IMR-90 (cell line): ENCODE measurements around the gene CCDC88C. TPM values are rescaled to one million over a fixed set of nuclear protein-coding genes. Genes with fewer than 3 reads are reported as not detected.

Experiments
- ATAC-seq: fragments of 200-7000 bp; cut with Tn5 transposase; 2 replicates; pipeline ENCODE4 v1.9.1; 2020; ENCODE audit warnings: low read depth, mild to moderate bottlenecking, moderate library complexity
- BruUV-seq: library from RNA; stranded (reverse); fragments of 400-500 nt; replicated peaks from 2 replicates; lab custom pipeline; 2021; lab: Mats Ljungman, UMichigan
- CTCF ChIA-PET: fragments of 300-600 bp; formaldehyde crosslinking; extraction: SDS; loops from one replicate; lab custom pipeline; 2021; ENCODE audit warnings: antibody characterized with exemption; lab: Yijun Ruan, JAX
- POLR2A ChIA-PET: fragments of 300-600 bp; sonication (Branson Sonifier 250); formaldehyde crosslinking; loops from one replicate; lab custom pipeline; 2022; ENCODE audit warnings: antibody characterized with exemption; ENCODE audit not compliant: unreplicated experiment; lab: Charles Lee
- DNase-seq: peaks from one replicate; pipeline ENCODE4 v3.0.0; 2013
- H2AFZ ChIP-seq: replicated peaks from 2 replicates; pipeline ENCODE3; 2013; ENCODE audit warnings: low read length, mild to moderate bottlenecking; ENCODE audit not compliant: poor library complexity
- H2AK5ac ChIP-seq: 2 replicates; pipeline ENCODE4 v1.6.1; 2013; ENCODE audit warnings: low read depth, low read length, inconsistent platforms
- H2AK9ac ChIP-seq: replicated peaks from 2 replicates; pipeline ENCODE3; 2013; ENCODE audit warnings: mild to moderate bottlenecking, low read depth, low read length, moderate library complexity; ENCODE audit not compliant: poor library complexity
- H2BK120ac ChIP-seq: 2 replicates; pipeline ENCODE4 v1.6.1; 2013; ENCODE audit warnings: low read depth, low read length, inconsistent platforms
- H2BK15ac ChIP-seq: 3 replicates; pipeline ENCODE4 v1.6.1; 2013; ENCODE audit warnings: low read depth, low read length, inconsistent platforms
- H2BK20ac ChIP-seq: 2 replicates; pipeline ENCODE4 v1.6.1; 2013; ENCODE audit warnings: low read depth, mild to moderate bottlenecking, inconsistent platforms, low read length, moderate library complexity
- H2BK5ac ChIP-seq: 2 replicates; pipeline ENCODE4 v1.6.1; 2013; ENCODE audit warnings: mild to moderate bottlenecking, low read depth, low read length, inconsistent platforms; ENCODE audit not compliant: poor library complexity, severe bottlenecking
- H3K14ac ChIP-seq: replicated peaks from 2 replicates; pipeline ENCODE4 v1.6.1; 2013; ENCODE audit warnings: low read depth, low read length, inconsistent platforms
- H3K18ac ChIP-seq: 2 replicates; pipeline ENCODE4 v1.6.1; 2013; ENCODE audit warnings: low read depth, low read length, control low read depth
- H3K23ac ChIP-seq: 2 replicates; pipeline ENCODE4 v1.6.1; 2013; ENCODE audit warnings: low read depth, low read length, inconsistent platforms
- H3K27ac ChIP-seq: 2 replicates; pipeline ENCODE4 v1.5.1; 2013; ENCODE audit warnings: mild to moderate bottlenecking, control low read depth, low read length; ENCODE audit not compliant: insufficient read depth
- H3K27me3 ChIP-seq: 2 replicates; pipeline ENCODE4 v1.6.1; 2013; ENCODE audit warnings: low read length; ENCODE audit not compliant: control insufficient read depth, insufficient read depth
- H3K36me3 ChIP-seq: 2 replicates; pipeline ENCODE4 v1.6.1; 2013; ENCODE audit warnings: low read length, mixed read lengths; ENCODE audit not compliant: control insufficient read depth, insufficient read depth
- H3K4ac ChIP-seq: 2 replicates; pipeline ENCODE4 v1.6.1; 2013; ENCODE audit warnings: low read depth, low read length, inconsistent platforms
- H3K4me1 ChIP-seq: 2 replicates; pipeline ENCODE4 v1.6.1; 2013; ENCODE audit warnings: low read length, mixed read lengths; ENCODE audit not compliant: control insufficient read depth, insufficient read depth
- H3K4me2 ChIP-seq: 2 replicates; pipeline ENCODE4 v1.6.1; 2013; ENCODE audit warnings: low read depth, mild to moderate bottlenecking, control low read depth, low read length, moderate library complexity
- H3K4me3 ChIP-seq: 2 replicates; pipeline ENCODE4 v1.5.1; 2013; ENCODE audit warnings: low read depth, mild to moderate bottlenecking, control low read depth, low read length, moderate library complexity; ENCODE audit not compliant: insufficient read depth
- H3K56ac ChIP-seq: 2 replicates; pipeline ENCODE4 v1.6.1; 2013; ENCODE audit warnings: low read length, inconsistent platforms; ENCODE audit not compliant: insufficient read depth; ENCODE audit errors: extremely low read depth
- H3K79me1 ChIP-seq, 2 experiments: 2 replicates each; pipeline ENCODE4 v1.6.1; 2013; ENCODE audit warnings: low read length in 2 of 2, inconsistent platforms in 1 of 2, low read depth in 1 of 2
- H3K9ac ChIP-seq: 2 replicates; pipeline ENCODE4 v1.6.1; 2013; ENCODE audit warnings: low read depth, low read length, control low read depth
- H3K9me1 ChIP-seq: 2 replicates; pipeline ENCODE4 v1.6.1; 2013; ENCODE audit warnings: low read length, inconsistent platforms; ENCODE audit not compliant: insufficient read depth
- H3K9me3 ChIP-seq: 2 replicates; pipeline ENCODE4 v1.6.1; 2013; ENCODE audit warnings: low read length; ENCODE audit not compliant: control insufficient read depth, insufficient read depth
- H4K20me1 ChIP-seq: 2 replicates; pipeline ENCODE4 v1.6.1; 2013; ENCODE audit warnings: low read length, inconsistent platforms; ENCODE audit not compliant: insufficient read depth
- H4K5ac ChIP-seq: 2 replicates; pipeline ENCODE4 v1.6.1; 2013; ENCODE audit warnings: mild to moderate bottlenecking, low read depth, low read length, control low read depth
- H4K8ac ChIP-seq, 2 experiments: 2 replicates each; pipeline ENCODE4 v1.6.1; 2013; ENCODE audit warnings: low read depth in 2 of 2, low read length in 2 of 2, control low read depth in 1 of 2, inconsistent platforms in 1 of 2
- H4K91ac ChIP-seq: 2 replicates; pipeline ENCODE4 v1.6.1; 2013; ENCODE audit warnings: low read depth, low read length, inconsistent platforms; ENCODE audit not compliant: insufficient read depth
- CEBPB ChIP-seq: IDR thresholded peaks from 2 replicates; pipeline ENCODE4 v1.6.1; 2012; ENCODE audit warnings: low read depth, low read length, improper control_type of control experiment
- CHD1 ChIP-seq: IDR thresholded peaks from 2 replicates; pipeline ENCODE4 v1.6.1; 2012; ENCODE audit warnings: low read depth, low read length, improper control_type of control experiment
- FOS ChIP-seq: fragments of 150-350 bp; IDR thresholded peaks from 2 replicates; pipeline ENCODE4 v1.6.1; 2016; ENCODE audit warnings: low read depth, low read length
- MAFK ChIP-seq: IDR thresholded peaks from 2 replicates; pipeline ENCODE4 v1.6.1; 2012; ENCODE audit warnings: low read depth, low read length, improper control_type of control experiment
- MAZ ChIP-seq: IDR thresholded peaks from 2 replicates; pipeline ENCODE4 v1.6.1; 2012; ENCODE audit warnings: low read depth, mild to moderate bottlenecking, low read length, improper control_type of control experiment, moderate library complexity, borderline replicate concordance
- POLR2A ChIP-seq: IDR thresholded peaks from 2 replicates; pipeline ENCODE4 v1.6.1; 2012; ENCODE audit warnings: mild to moderate bottlenecking, low read depth, low read length
- RCOR1 ChIP-seq: IDR thresholded peaks from 2 replicates; pipeline ENCODE4 v1.6.1; 2012; ENCODE audit warnings: mild to moderate bottlenecking, low read length, improper control_type of control experiment; ENCODE audit not compliant: insufficient replicate concordance
- USF2 ChIP-seq: fragments of 150-350 bp; IDR thresholded peaks from 2 replicates; pipeline ENCODE4 v1.6.1; 2017; ENCODE audit warnings: mild to moderate bottlenecking, antibody characterized with exemption, low read length, low read depth
- WGBS, 2 experiments: methylation state at CpG; one replicate each; pipeline versions ENCODE4 v1.1.5 to v1.1.7; 2013; ENCODE audit warnings: missing lambda C conversion rate in 2 of 2; ENCODE audit not compliant: insufficient read length in 1 of 2; ENCODE audit errors: extremely low coverage in 2 of 2; 5-methylcytosine and 5-hydroxymethylcytosine counted together
- dilution Hi-C: fragments of 300-500 bp; cut with HindIII; formaldehyde crosslinking; loops from one replicate; pipeline ENCODE4 v1.14.3; 2018; ENCODE audit warnings: low sequenced_read_pairs; ENCODE audit not compliant: unreplicated experiment
- in situ Hi-C: fragments of 300-500 bp; cut with MboI; formaldehyde crosslinking; loops from 3 replicates; pipeline ENCODE4 v1.14.3; 2019; ENCODE audit warnings: low sequenced_read_pairs, inconsistent platforms, mixed read lengths
- intact Hi-C: fragments of 100-400 bp; cut with micrococcal nuclease; formaldehyde crosslinking; loops from 2 replicates; pipeline ENCODE4 v1.10.0; 2022
- polyA plus RNA-seq, 3 experiments: library from polyadenylated mRNA; depleted of rRNA; stranded (reverse); fragments of >200 nt; gene quantifications; 2 replicates each; pipeline ENCODE4 v1.2.3, GENCODE V29; 2012; ENCODE audit warnings: low replicate concordance in 1 of 3
- total RNA-seq: library from RNA; depleted of rRNA; stranded (reverse); fragments of >200 nt; gene quantifications from 2 replicates; pipeline ENCODE4 v1.2.3, GENCODE V29; 2012
- TF ChIP-seq, protein P1 (sequence below): fragments of 150-350 bp; IDR thresholded peaks from 2 replicates; pipeline ENCODE4 v1.6.1; 2016; ENCODE audit warnings: low read depth, mild to moderate bottlenecking, low read length, moderate library complexity, borderline replicate concordance
- TF ChIP-seq, protein P2 (sequence below): conservative IDR thresholded peaks from 2 replicates; pipeline ENCODE4 v1.5.1; 2012; ENCODE audit warnings: mild to moderate bottlenecking, low read depth, low read length, improper control_type of control experiment

CCDC88C gene
- total and polyA plus RNA-seq, 2 of the 4 experiments (the other 2 are of a cell fraction): 0.17 to 0.18 TPM

DNA sequence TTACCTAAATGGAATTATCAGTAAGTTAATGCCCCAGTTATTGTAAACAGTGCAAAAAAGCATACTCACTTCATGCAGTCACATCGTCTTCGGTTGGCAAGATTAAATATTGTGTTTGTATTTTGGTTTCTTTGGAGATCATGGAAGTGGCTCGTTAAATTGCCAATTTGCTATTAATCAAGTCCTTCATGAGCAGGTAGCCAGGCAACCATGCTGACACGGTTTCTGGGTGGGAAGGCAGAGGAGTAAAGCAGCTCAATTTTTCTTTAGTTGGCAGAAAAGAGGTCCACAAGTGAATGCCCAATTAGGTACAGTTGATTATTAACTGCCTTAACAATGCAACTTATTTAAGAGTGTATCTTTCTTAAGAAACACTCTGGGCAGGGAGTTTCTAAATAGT lies 48.6 kb upstream of the CCDC88C start:
- Histone ChIP-seq H3K79me1 (peaks cover 13 to 15% of the 10 kb centered on the region in 2 experiments; a peak in 3 of 4 replicates), H2BK120ac (no peak overlapping the region), H2BK20ac (no peak overlapping the region), H3K27me3 (no peaks in the 10 kb centered on the region), H4K91ac (no peak overlapping the region), H3K9me1 (no peaks in the 10 kb centered on the region), H2AFZ (no peak overlapping the region), H3K4me3 (no peak overlapping the region), H3K9ac (no peak overlapping the region), H3K56ac (no peak overlapping the region), H4K5ac (no peak overlapping the region), H3K9me3 (no peaks in the 10 kb centered on the region), H3K27ac (no peak overlapping the region), H4K20me1 (no peaks in the 10 kb centered on the region; the same call in 1 of the 2 replicates), H2AK5ac (no peak overlapping the region), H2BK15ac (no peak overlapping the region), H3K18ac (no peak overlapping the region), H3K23ac (no peak overlapping the region), H2AK9ac (no peak overlapping the region), H3K4me2 (no peak overlapping the region), H3K14ac (no peak overlapping the region), H3K4ac (no peak overlapping the region), H3K4me1 (peaks cover 2% of the 10 kb centered on the region; the same call in 1 of the 2 replicates), H4K8ac (no peak overlapping the region), H3K36me3 (peaks cover 34% of the 10 kb centered on the region), H2BK5ac (no peak overlapping the region)
- CTCF ChIA-PET: no interaction called here
- no TSS peak for BruUV-seq
- no peak for TF ChIP-seq USF2
- no peak for TF ChIP-seq MAZ
- TF ChIP-seq, protein P1, sequence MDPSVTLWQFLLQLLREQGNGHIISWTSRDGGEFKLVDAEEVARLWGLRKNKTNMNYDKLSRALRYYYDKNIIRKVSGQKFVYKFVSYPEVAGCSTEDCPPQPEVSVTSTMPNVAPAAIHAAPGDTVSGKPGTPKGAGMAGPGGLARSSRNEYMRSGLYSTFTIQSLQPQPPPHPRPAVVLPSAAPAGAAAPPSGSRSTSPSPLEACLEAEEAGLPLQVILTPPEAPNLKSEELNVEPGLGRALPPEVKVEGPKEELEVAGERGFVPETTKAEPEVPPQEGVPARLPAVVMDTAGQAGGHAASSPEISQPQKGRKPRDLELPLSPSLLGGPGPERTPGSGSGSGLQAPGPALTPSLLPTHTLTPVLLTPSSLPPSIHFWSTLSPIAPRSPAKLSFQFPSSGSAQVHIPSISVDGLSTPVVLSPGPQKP: no peak
- no peak for TF ChIP-seq MAFK
- TF ChIP-seq RCOR1: no peak
- no peak for TF ChIP-seq CHD1
- TF ChIP-seq CEBPB: no peak
- TF ChIP-seq, protein P2, sequence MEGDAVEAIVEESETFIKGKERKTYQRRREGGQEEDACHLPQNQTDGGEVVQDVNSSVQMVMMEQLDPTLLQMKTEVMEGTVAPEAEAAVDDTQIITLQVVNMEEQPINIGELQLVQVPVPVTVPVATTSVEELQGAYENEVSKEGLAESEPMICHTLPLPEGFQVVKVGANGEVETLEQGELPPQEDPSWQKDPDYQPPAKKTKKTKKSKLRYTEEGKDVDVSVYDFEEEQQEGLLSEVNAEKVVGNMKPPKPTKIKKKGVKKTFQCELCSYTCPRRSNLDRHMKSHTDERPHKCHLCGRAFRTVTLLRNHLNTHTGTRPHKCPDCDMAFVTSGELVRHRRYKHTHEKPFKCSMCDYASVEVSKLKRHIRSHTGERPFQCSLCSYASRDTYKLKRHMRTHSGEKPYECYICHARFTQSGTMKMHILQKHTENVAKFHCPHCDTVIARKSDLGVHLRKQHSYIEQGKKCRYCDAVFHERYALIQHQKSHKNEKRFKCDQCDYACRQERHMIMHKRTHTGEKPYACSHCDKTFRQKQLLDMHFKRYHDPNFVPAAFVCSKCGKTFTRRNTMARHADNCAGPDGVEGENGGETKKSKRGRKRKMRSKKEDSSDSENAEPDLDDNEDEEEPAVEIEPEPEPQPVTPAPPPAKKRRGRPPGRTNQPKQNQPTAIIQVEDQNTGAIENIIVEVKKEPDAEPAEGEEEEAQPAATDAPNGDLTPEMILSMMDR: no peak
- TF ChIP-seq FOS: no peak
- no peak for TF ChIP-seq POLR2A
- no peak for DNase-seq
- WGBS, 2 experiments: 71% methylated on average over 1 of the region's 4 CpGs; no CpG with 5 or more reads in 1 of the 2 experiments
- intact Hi-C loops: no loop called here
- dilution Hi-C loops: no loop called here
- POLR2A ChIA-PET: no interaction called here
- ATAC-seq: no peak
- in situ Hi-C loops: no loop called here
